ENCODE measurements around the gene GFPT2.

The GFPT2 gene

DNA sequence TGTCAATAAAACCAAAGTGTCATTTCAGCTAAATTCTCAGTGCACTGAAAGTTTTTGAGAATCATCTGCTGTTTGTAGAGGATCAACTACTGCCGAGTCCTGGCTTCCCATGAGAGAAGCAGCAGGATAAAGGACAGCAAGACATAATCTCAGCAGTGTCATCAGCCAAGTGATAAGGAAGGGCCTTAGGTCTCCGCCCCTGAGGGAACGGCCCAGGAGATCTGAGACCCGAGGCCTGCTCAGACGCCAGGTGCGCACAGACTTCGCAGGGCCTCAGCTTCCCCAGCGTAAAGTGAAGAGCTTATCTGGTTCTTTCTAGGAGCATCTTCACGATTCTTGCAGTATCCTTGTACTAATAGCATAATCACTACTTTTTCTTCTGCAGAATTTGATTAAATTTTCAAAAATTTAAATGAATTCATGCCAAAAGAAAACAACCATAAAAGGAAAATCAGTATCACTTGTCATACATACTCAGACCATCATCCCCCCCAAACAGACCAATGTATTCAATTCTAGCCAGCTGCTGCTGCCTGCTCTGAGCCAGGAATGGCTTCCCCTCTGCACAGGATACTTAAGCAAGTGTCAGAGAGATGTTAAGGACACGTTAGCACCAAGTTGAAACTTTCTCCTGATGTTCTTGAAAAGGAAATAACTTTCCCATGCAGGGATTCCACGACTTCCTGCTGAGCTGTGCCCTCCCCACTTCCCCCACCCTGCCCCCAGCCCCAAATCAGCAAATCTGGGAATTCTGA lies 2.2 kb downstream of the GFPT2 start:
- no peak for DNase-seq

GRCh38 chr5:180350296-180350695 lies 2.8 kb downstream of the GFPT2 start:
- no peak for DNase-seq

DNA sequence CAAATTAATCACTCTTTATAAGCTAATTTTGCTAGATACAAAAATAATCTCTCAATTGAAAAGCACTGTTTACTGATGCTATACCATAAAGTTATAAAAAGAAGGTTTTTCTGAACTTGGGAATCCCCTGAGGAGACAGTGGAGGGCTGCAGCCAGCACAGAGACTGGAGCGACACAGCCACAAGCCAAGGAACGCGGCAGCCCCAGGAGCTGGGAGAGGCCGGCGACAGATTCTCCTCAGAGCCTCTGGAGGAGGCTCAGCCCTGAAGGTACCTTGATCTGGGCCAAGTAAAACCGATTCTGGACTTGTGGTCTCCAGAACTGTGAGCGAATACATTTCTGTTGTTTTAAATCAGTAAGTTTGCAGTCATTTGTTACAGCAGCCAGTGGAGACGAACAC lies 3.7 kb downstream of the GFPT2 start:
- DNase-seq: no peak

DNA sequence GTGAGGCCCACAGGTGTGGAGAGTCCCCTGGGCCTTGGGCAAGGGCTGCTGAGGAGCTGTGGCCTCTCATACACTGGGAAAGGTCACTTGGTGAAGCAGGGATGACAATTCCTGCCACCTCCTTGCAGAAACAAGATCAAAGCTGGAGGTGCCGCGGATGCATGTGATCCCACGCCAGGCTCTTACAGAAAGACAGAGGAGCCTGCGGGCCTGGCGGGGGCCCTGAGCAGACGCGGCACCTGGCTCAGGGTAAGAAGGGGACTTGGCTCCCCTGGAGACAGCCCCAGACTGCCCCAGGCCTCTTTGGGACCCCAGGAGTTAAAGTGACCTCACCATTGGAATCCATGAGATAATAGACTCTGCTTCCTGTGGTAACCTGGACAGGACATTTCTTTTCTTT lies 4.8 kb downstream of the GFPT2 start:
- DNase-seq: no peak

DNA sequence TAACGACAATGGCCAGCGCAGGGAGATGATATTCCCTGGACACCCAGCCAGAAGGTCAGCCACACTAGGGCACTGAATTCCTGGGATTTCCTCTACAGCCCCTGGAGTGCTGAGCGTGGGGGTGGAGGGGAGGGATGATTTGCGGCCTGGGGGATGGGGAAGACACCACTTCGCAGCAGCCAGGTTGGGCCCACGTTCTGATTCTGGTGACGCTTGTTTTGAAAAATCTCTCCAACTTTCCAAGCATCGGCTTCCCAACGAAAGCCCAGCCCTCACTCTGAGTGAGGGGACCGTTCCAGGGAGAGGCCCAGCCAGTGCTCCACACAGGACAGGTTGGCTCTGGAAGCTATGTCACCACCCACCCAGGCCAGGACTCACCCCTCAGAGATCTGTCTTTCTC lies 5.4 kb downstream of the GFPT2 start:
- no peak for DNase-seq

DNA sequence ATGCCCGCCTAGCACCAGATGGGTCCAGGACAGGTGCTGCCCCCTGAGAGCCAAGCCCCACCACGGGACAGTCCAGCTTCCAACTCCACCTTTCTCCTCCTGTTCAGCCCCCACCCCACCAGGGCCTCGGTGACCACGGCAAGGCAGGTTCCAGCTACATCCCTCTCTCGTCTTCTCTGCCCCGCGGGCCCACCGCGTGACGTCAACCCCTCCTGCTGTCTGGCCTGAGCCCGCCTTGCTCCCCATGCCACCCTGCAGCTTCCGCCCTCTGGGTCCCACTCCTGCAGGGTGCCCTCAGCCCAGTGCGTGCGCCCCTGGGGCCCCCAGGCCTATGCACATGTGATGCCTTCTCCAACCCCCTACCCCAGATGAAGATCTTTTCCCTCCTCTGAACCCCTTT lies 6.8 kb downstream of the GFPT2 start:
- DNase-seq: no peak

DNA sequence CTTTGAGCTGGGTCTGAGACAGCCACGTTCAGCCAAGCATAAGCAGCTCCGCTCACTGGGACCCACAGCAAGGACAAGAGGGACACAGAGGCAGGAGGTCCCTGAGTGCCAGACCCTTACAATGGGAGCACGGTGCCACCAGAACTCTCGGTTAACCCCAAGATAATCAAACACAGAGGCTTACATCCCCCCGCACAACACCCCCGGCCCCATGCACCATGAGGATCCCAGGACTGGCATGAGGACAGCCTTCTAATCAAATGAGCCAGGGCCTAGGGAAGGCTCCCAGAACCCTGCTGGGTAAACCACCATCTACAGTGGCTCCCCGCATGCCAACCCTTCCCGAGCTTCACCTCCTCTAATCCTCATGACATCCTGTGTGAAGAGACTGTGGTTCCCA lies 7.4 kb downstream of the GFPT2 start:
- no peak for DNase-seq

DNA sequence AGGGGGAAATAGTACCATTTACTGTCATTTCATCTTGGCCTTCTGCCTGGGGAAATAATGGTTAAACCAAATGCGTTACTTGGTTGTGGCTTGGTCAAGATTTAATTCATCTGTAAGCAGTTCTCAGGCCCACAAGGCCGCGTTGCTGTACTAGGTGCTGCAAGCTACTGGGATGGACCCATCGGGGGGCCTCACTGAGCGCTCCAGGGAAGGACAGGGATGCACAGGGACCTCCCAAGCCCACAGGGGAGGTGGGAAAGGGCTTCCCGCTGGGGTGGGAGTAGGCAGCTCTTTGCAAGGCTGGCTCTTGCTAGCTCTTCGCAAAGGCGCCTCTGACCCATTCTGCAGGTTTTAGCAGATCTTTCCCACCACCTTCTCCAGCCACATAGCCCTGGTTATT lies 8.0 kb downstream of the GFPT2 start:
- DNase-seq: no peak

DNA sequence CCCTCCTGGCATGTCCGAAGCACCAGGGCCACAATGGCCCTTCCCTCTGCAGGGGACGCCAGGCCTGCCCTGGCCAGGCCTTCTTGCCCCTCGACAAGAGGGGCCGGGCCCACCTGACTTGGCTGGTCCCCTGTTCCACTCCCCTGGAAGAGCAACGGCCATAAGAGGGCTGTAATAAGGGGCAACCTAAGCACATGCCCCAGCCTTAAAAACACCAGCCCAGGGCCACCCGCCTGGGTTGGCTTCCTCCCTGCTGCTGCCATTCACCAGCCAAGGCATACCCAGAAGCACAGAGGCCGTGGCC lies 8.5 kb downstream of the GFPT2 start:
- DNase-seq: no peak

GRCh38 chr5:180343831-180344695 lies 9.1 kb downstream of the GFPT2 start:
- no peak for DNase-seq

- no peak for DNase-seq
Measured at GRCh38 chr5:180343110-180343830, 9.9 kb downstream of the GFPT2 start.

- DNase-seq: no peak
Measured at GRCh38 chr5:180341595-180341994, 11.5 kb downstream of the GFPT2 start.

DNA sequence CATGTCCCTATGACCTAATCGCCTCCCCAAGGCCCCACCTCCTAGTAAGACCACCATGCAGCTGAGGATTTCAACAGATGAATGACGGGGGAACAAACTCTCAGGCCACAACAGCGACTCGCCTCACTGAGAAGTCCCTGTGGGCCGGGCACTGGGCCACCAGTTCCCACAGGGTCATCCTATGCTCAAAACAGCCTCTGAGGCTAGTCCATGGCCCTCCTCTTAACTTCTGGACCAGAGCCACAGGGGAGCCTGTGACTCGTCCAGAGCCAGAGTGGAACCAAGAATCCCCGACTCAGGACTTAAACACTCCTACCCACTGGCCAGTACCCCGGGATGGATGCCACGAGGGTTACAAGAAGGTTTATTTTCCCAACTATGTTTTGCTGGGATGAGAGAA lies 12.3 kb downstream of the GFPT2 start:
- DNase-seq: no peak

DNA sequence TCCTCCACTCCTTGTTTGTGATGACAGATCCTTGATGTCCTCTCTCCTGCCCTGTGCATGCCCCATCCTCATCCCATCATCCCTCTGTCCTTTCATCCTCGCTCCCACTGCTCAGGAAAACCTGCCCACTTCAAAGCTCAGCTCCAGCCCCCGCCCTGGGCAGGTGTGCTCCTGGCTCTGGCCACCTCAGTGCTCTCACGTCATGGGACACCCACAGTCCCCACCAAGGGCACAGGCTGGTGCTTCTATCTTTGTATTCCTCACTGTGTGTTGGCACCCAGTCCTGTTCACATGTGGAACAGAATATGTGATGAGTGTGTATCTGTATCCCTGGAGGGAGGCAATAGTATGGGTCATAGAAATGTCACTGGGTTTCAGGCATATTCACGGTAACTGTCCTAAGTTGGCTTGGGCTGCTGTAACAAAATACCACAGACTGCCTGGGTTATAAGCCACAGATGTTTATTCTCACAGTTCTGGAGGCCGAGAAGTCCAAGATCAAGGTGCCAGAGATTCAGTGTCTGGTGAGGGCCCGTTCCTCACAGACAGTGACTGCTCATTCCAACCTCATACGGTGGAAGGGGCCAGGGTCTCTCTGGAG lies 13.5 kb downstream of the GFPT2 start:
- DNase-seq: no peak

GRCh38 chr5:180338001-180338707 lies 15.0 kb downstream of the GFPT2 start:
- no peak for DNase-seq

DNA sequence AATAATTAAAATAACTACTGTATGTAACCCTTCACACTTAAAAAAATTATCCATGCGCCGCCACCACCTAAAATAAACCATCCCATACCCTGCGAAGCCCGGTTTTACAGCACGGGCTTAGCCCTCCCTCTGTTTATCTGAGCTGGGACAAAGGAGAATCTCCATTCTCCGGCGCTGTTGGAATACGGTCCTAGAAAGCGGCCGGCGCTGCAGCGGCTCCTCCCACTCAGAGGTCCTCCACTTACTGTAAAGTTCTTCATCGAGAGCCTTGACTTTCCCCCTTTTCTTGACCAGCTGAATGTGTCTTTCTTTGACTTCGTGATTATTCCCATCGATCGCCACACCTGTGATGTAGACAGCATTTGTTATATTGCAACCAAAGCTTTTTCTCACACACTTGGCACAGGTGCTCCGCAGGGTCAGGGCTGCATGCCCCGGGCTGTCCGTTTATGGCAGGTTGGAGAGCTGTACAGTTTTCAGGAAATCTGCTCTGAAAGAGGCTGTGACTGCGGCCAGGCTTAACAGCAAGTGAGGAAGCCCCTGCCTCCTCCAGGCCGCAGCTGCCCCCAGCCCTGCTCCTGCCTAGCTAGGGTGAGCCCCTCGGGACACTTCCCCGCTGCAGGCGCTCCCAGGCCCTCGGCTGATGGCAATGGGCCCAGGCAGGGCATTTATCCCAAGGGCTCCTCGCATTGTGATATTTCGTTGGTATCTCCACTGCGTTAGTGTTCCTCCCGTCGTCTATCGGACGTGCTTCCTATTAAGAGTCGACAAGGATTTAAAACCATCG lies 16.7 kb downstream of the GFPT2 start:
- DNase-seq: no peak

DNA sequence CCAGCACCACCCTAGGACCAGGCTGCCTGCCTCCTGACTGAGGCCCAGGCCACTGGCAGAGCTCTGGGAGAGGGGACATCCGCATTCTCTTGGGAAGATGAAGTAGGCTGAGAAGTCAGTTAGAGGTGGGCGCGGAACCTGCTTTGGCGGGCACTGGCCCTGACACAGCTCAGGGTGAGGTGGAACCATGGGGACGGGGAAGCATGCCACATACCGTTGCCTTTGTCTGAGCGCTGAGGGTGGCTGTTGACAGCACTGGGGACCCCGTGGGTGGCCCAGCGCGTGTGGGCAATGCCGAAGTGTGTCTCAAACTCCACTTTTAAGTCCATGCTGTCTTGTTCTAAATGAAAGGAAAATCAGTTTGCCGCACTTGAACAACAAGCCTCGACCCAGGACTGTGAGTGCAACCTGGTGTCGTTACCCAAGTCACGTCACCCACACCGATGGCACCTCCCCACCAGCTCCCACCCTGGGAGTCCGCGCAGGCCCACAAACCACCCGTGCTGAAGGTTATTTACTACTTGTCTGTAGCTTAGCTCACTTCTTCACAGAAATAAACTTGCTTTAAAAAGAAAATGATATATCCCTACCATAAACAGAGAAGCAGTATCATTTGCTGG lies 17.4 kb downstream of the GFPT2 start:
- DNase-seq: no peak

DNA sequence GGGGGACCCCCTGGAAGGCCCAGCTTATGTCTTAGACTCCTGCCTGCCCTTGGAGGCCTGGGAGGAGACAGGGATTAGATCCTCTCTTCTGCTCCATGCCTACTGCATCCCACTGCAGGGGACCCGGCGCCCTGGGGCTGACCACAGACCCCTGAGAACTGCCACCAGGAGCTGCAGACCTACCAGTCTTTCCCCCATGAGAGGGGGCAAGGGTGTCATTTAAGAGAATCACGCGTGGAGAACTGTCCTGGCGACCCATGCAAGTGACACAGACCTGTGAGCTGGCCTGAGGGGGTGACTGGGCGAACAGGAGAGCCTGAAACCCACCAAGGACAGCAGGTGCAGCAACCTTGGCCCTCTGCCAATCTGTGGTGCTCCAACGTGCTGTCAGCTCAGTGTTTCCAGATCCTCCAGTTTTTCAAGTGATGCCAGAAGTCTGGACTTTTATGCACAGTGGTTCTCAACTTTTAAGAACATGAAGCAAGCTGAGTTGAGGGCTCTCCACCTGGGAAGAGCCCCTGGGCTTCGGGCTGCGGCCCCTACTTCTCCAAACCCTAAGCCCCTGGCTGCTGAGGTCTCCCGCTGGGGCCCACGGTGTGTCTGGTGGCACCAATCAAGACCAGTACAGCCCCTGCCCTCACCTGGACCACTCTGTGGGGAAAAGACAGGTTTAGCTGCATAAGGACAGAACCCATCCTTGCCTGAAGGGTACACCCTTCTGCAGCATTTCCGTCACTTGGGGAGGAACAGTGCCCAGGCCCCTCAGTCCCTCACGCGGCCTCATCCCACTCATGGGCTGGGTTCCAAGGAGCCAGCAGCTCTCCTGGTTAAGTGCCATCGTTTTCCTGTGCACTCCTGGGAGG lies 18.2 kb downstream of the GFPT2 start:
- no peak for DNase-seq

- no peak for DNase-seq
Measured at GRCh38 chr5:180334176-180334575, 19.0 kb downstream of the GFPT2 start.

DNA sequence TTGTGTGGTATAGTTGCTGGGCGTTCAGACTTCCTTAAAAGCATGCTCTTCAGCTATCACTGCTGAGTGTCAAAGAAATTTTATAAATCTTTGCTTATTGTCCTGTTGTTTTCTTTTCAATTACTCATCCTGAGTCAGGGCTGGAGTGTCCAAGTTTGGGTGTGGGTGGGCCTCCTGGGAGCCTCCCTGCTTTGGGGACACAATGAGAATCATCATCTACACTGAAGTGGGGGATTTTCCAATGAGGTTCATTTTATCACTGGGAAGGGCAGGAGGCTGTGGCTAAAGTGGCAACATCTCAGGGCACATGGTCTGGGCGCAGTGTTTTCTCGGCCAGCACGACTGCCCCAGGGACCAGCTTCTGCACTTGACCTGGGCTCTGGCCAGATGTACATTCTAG lies 19.5 kb downstream of the GFPT2 start:
- DNase-seq: no peak

GRCh38 chr5:180332861-180333260 lies 20.3 kb downstream of the GFPT2 start:
- DNase-seq: no peak
